ENCODE results near the gene ZFR2. TPM values are rescaled to one million over a fixed set of nuclear protein-coding genes. Genes with fewer than 3 reads are reported as not detected.

The ZFR2 gene
- total and polyA plus RNA-seq, 10 of the 15 experiments (the other 5 are each of a cell fraction or from before 2014, with no cell fraction given), result 0.18 TPM; not detected in 9

- Histone ChIP-seq H3K4me3 (no peak overlapping the region), H3K9ac (ENCODE audit: control insufficient read depth, insufficient read depth, low read length) (no peak overlapping the region), H3K27ac (ENCODE audit: control insufficient read depth, insufficient read depth) (no peak overlapping the region), H3K79me2 (ENCODE audit: control insufficient read depth, insufficient read depth, low read length) (no peaks in the 10 kb centered on the region), H2AFZ (ENCODE audit: control insufficient read depth, low read depth, low read length) (no peak overlapping the region), H3K27me3 (replicated peaks in 1 of 2; ENCODE audit: control insufficient read depth in 2 of 2, insufficient read depth in 2 of 2, low read length in 1 of 2) (no peaks in the 10 kb centered on the region), H4K20me1 (ENCODE audit: control insufficient read depth, insufficient read depth) (no peaks in the 10 kb centered on the region), H3K4me1 (ENCODE audit: control insufficient read depth, insufficient read depth, low read length) (no peaks in the 10 kb centered on the region), H3K36me3 (ENCODE audit: control insufficient read depth in 2 of 2, insufficient read depth in 2 of 2, low read length in 1 of 2) (no peaks in the 10 kb centered on the region), H3K4me2 (ENCODE audit: control insufficient read depth, insufficient read depth) (no peak overlapping the region), H3K9me3 (replicated peaks; ENCODE audit: control insufficient read depth, insufficient read depth, low read length) (no peaks in the 10 kb centered on the region; the same call in 2 of the 3 replicates)
- DNase-seq (ENCODE audit: low read depth, low spot score) (no peak), FAIRE-seq (no peak), ATAC-seq (no peak)
- no peak for TF ChIP-seq SMC3 (IDR thresholded peaks at IDR 0.05; ENCODE audit: borderline replicate concordance, low read length)
- no peak for TF ChIP-seq MEF2A (IDR thresholded peaks at IDR 0.05; ENCODE audit: insufficient read depth, low read depth, low read length)
- TF ChIP-seq, protein P1, sequence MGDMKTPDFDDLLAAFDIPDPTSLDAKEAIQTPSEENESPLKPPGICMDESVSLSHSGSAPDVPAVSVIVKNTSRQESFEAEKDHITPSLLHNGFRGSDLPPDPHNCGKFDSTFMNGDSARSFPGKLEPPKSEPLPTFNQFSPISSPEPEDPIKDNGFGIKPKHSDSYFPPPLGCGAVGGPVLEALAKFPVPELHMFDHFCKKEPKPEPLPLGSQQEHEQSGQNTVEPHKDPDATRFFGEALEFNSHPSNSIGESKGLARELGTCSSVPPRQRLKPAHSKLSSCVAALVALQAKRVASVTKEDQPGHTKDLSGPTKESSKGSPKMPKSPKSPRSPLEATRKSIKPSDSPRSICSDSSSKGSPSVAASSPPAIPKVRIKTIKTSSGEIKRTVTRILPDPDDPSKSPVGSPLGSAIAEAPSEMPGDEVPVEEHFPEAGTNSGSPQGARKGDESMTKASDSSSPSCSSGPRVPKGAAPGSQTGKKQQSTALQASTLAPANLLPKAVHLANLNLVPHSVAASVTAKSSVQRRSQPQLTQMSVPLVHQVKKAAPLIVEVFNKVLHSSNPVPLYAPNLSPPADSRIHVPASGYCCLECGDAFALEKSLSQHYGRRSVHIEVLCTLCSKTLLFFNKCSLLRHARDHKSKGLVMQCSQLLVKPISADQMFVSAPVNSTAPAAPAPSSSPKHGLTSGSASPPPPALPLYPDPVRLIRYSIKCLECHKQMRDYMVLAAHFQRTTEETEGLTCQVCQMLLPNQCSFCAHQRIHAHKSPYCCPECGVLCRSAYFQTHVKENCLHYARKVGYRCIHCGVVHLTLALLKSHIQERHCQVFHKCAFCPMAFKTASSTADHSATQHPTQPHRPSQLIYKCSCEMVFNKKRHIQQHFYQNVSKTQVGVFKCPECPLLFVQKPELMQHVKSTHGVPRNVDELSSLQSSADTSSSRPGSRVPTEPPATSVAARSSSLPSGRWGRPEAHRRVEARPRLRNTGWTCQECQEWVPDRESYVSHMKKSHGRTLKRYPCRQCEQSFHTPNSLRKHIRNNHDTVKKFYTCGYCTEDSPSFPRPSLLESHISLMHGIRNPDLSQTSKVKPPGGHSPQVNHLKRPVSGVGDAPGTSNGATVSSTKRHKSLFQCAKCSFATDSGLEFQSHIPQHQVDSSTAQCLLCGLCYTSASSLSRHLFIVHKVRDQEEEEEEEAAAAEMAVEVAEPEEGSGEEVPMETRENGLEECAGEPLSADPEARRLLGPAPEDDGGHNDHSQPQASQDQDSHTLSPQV (IDR thresholded peaks at IDR 0.05), result no peak
- TF ChIP-seq NFXL1 (IDR thresholded peaks at IDR 0.05; ENCODE audit: borderline replicate concordance), result no peak
- no peak for TF ChIP-seq NBN (IDR thresholded peaks at IDR 0.05)
- TF ChIP-seq CBX3 (IDR thresholded peaks at IDR 0.05; ENCODE audit: borderline replicate concordance, low read depth), result no peak
- TF ChIP-seq ZBTB33 (IDR thresholded peaks at IDR 0.05), result no peak
- no peak for TF ChIP-seq CREB1 (IDR thresholded peaks at IDR 0.05; ENCODE audit: low read depth)
- TF ChIP-seq ZBED1 (IDR thresholded peaks at IDR 0.05; ENCODE audit: borderline replicate concordance), result no peak
- no peak for TF ChIP-seq KAT2A (conservative IDR thresholded peaks at IDR 0.05; ENCODE audit: control insufficient read depth, low read depth, low read length)
- SMC1A ChIA-PET (ENCODE audit: uncharacterized antibody, unreplicated experiment), result no interaction called here
- 20% methylated on average over 5 of the region's 5 CpGs for WGBS (ENCODE audit: insufficient coverage, insufficient replicate concordance, low lambda C conversion rate, missing lambda C conversion rate)
- RAD21 ChIA-PET (ENCODE audit: unreplicated experiment), result no interaction called here
- BruUV-seq (replicated peaks), result no TSS peak
- intact Hi-C loops (cut with micrococcal nuclease; ENCODE audit: unreplicated experiment), result no loop called here
- in situ Hi-C loops (cut with MboI), result no loop called here
- CTCF ChIA-PET, result no interaction called here
- POLR2A ChIA-PET, result no interaction called here
Observed at GRCh38 chr19:3775831-3776230, 93.0 kb downstream of the ZFR2 start.
